HEK293T (cell line): Measurements from ENCODE around the gene ITSN1.

Experiments
- ARNT ChIP-seq: fragments of 450-650 bp; IDR thresholded peaks from 2 replicates; pipeline ENCODE4 v1.6.1; 2017; ENCODE audit warnings: mild to moderate bottlenecking
- BHLHE40 ChIP-seq: fragments of 450-650 bp; IDR thresholded peaks from 2 replicates; pipeline ENCODE4 v1.6.1; 2016; ENCODE audit warnings: mild to moderate bottlenecking, moderate library complexity, borderline replicate concordance
- ELF4 ChIP-seq: fragments of 450-650 bp; IDR thresholded peaks from 2 replicates; pipeline ENCODE4 v1.6.1; 2017; ENCODE audit warnings: antibody characterized with exemption
- FOXA1 ChIP-seq: fragments of 450-650 bp; IDR thresholded peaks from 2 replicates; pipeline ENCODE4 v1.6.1; 2016; ENCODE audit warnings: mild to moderate bottlenecking
- FOXK2 ChIP-seq: fragments of 450-650 bp; IDR thresholded peaks from 2 replicates; pipeline ENCODE4 v1.6.1; 2016; ENCODE audit warnings: mild to moderate bottlenecking
- FOXM1 ChIP-seq: fragments of 450-650 bp; IDR thresholded peaks from 2 replicates; pipeline ENCODE4 v1.6.1; 2017; ENCODE audit warnings: mild to moderate bottlenecking, borderline replicate concordance
- L3MBTL2 ChIP-seq: fragments of 450-650 bp; conservative IDR thresholded peaks from 2 replicates; pipeline ENCODE4 v1.6.1; 2016; ENCODE audit warnings: mild to moderate bottlenecking
- LEF1 ChIP-seq: fragments of 450-650 bp; IDR thresholded peaks from 2 replicates; pipeline ENCODE4 v1.6.1; 2017; ENCODE audit warnings: mild to moderate bottlenecking, borderline replicate concordance
- NFRKB ChIP-seq: fragments of 450-650 bp; IDR thresholded peaks from 2 replicates; pipeline ENCODE4 v1.6.1; 2016; ENCODE audit warnings: mild to moderate bottlenecking, moderate library complexity
- PKNOX1 ChIP-seq: fragments of 450-650 bp; IDR thresholded peaks from 2 replicates; pipeline ENCODE4 v1.6.1; 2016
- SP1 ChIP-seq: fragments of 450-650 bp; IDR thresholded peaks from 2 replicates; pipeline ENCODE4 v1.6.1; 2017
- SUZ12 ChIP-seq: fragments of 450-650 bp; IDR thresholded peaks from 2 replicates; pipeline ENCODE4 v1.6.1; 2016; ENCODE audit warnings: mild to moderate bottlenecking
- TARDBP ChIP-seq: fragments of 450-650 bp; IDR thresholded peaks from 2 replicates; pipeline ENCODE4 v1.6.1; 2016
- ZNF384 ChIP-seq: fragments of 450-650 bp; IDR thresholded peaks from 2 replicates; pipeline ENCODE4 v1.6.1; 2016

- TF ChIP-seq SP1, result no peak
- TF ChIP-seq TARDBP, result no peak
- no peak for TF ChIP-seq ELF4
- no peak for TF ChIP-seq FOXK2
- TF ChIP-seq BHLHE40, result no peak
- no peak for TF ChIP-seq SUZ12
- TF ChIP-seq ZNF384, result no peak
- no peak for TF ChIP-seq PKNOX1
- TF ChIP-seq NFRKB, result no peak
- no peak for TF ChIP-seq FOXM1
- TF ChIP-seq ARNT, result no peak
- no peak for TF ChIP-seq L3MBTL2
- TF ChIP-seq LEF1, result no peak
- no peak for TF ChIP-seq FOXA1
Measured at GRCh38 chr21:33948096-33948950, 306.0 kb downstream of the ITSN1 start.
